GM19035 (cell line): ENCODE results near the gene IFI16.

ENCODE experiments used
- ATAC-seq: cut with Tn5 transposase; IDR thresholded peaks from one replicate; pipeline ENCODE4 v1.9.1; 2021; ENCODE audit not compliant: unreplicated experiment

The IFI16 gene

DNA sequence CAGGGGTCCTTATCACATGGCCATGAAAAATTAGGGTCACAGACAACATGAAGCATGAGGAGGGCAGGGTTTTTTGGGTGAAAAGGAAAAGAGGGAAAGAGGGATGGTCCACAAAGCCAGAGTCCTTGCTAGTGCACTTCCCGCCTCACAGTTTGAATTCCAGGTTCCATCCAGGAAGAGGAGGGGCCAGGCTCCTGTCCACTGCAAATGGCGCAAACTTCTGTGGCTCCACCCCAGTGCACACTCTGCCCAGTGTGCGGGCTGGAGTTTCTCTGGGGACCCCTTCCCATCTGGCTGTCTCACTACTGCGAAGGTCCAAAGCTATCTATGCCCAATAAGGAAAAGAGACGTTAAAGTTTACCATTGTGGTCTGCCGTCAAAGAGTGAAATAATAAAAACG, 49.0 kb downstream of the IFI16 start:
- no peak for ATAC-seq

DNA sequence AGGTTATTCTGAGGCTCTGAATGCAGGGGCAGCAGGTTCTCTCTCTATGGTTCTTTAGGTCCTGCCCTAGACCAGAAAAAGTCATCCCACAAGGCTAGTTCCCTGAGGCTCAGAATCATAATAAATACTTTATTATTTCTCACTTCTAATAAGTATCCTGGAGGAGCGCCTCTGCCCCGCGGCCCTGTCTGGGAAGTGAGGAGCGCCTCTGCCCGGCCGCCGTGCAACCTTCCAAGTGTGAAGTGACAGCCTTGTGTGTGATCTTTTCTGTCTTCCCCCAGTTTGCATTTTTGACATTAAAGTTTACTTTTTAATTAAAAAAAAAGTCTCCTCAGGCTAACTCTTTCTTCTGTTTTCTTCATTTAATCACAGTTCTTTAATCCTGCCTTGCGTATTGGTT, 55.4 kb downstream of the IFI16 start:
- ATAC-seq = no peak

DNA sequence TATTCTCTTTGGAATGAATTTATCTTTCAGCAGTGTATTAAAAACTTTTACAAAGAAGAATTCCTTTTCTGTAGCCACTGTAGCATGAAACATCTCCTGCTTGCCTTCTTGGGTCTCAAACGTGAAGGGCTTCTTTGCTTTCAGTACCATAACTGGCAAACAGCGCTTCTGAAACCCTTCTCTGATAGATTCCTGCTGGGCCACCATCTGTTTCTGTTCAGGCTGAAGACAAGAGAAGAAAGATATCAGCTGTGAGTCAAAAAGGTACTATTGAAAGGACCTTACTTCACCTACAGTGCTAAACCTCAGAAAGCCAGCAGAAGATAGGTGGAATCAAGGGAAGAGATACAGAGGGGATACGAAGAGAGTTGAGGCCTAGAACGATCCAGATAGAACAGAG, 56.4 kb downstream of the IFI16 start:
- ATAC-seq = no peak

DNA sequence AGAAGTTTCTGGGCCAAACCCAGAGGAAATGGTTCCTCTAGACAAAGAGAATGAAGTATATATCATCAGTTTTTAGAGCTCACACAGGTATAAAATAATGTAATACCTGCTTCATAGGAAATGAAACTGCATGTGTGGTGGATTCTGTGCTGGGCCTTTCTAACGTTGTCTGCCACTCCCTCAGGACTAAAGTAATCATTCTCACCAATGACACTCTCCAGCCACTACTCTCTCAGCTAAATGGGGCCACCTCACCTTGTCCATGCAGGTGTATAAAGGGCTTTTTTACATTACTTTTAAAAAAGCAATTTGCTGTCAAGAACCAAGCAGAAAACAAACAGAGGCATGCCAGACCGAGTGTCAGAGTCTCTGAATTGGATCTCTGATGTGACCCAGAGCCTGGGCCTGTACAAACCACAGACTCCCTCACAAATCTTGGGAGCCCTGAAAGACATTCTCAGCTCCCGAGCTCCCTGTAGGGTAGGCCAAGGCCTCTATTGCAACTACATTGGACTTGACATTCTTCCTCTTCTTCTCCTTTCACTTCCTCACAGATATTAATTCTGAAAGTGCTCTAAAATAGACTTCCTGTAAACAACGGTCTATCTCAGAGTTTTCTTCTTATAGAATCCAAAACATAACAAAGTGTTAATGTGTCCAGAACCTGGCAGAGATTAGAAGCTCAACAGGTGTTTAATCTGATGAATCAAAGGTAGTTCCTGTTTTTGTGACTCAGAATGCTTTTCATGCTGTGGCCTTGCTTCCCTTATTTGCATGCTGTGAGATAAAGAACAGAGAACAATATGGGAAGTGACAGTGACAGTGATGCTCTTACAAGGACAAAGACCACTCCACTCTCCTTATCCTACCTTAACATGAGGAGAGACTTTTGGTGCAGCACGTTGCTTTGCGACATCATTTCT, 58.3 kb downstream of the IFI16 start:
- ATAC-seq = peak; percentile 88

DNA sequence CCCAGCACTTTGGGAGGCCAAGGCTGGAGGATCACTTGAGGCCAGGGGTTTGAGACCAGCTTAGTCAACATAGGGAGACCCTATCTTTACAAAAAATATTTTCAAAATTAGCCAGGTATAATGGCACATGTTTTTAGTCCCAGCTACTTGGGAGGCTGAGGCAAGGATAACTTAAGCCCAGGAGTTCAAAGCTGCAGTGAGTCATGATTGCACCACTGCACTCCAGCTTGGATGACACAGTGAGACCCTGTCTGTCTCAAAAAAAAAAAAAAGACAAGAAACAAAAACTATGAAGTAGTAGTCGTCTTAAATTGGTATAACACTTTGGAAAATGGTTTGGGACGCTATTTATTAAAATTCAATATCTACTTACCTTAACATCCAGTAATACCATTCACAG, 59.2 kb downstream of the IFI16 start:
- no peak for ATAC-seq

DNA sequence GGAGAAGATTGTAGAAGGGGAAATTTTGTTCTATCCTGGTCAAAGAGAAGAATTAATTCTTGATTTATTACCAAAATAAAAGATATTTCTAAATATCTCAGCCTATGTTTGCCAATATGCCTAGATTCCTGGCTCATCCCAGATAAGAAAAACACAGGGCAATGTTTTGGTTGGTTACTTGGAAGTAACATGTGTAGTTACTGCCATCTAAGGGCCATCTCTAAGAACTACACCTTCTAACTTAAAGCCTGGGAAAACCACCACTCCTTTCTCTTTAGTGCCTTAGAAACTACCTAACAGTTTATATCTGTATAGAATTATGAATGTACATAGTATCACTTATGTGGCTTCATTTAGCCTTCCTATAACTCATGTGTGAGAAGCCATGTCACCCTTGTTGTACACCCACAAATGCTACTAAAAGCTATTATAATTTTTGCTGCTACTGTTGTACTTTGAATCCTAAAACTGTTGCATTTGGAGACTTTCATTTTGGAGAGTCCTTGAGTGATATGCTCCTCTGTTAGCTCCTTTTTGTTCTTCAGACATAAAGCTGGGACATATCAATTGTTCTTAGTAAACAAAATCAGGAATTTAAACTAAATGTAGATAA, 62.4 kb downstream of the IFI16 start:
- ATAC-seq = no peak

DNA sequence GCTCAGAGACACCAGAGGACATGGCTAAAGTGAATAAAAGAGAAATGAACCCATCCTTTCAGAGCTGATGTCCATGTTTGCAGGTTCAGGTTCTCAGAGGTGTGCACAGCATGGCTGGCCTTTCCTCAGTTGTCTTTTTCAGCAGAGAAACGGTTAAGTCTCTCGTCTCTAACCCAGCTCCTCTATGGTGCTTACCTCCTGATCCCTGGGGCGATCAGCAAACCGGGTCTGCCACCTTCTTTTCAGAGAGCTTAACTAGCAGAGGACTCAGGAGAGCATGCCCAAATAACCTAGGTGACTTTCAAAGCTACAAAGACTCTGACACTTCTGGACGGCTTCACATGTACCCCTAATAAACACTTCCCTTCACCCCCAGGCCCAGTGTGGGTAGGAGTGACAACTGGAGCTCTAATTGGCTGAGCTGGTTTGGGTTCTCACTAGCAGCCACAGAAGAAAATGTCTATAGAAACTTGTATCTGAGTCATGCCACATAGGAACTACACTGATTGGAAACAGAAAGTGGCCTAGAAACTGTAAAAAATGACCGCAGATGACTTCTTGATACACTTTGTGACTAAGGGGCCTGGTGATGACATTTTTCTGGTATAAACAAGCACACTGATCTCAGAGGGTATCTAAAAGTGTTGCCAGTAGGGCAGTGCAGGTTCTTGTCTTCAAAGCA, 66.9 kb downstream of the IFI16 start, which contains the start of gene AIM2:
Gene AIM2 (minus strand): TSS at position 329 of the 682 bp plus-strand sequence. CDS start 3,267 bp downstream, outside the sequence.
- ATAC-seq = peak; percentile 85

DNA sequence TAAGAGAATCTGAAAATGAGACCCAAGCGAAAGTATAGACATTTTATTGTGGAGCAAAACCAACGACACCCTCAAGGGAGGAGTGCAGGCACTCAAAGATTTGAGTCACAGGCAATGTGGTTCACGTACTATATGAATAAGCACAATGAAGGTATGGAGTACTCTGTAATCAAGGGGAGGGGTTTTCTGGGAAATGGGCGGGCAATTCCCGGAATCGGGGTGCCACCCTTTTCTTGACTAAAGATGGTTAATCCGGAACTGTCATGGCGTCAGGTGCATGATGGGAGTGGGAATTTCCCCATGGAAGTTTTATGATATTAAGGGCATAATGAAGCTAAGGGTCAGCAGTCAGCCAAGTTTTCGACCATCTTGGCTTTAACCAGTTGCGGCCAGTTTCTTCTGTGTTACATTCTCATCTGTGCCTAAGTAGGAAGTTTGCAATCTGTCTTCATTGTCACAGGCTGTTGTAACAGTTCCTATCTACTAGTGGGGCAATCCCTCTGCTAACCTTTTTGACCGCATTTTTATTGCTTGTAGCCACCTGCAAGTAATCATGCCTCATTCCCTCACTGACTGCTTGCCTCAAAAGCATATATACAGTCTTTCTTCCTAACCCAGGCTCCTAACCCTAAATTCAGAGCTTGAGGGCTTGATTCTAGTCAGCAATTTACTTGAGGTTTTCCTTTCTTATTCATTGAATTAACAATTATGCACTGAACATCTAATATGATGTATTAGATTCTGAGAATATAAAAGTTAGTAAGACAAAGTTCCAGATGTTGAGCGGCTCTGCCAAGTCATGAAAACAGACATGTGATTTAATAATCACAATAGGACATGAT, 67.6 kb downstream of the IFI16 start:
- ATAC-seq = peak; percentile 69

DNA sequence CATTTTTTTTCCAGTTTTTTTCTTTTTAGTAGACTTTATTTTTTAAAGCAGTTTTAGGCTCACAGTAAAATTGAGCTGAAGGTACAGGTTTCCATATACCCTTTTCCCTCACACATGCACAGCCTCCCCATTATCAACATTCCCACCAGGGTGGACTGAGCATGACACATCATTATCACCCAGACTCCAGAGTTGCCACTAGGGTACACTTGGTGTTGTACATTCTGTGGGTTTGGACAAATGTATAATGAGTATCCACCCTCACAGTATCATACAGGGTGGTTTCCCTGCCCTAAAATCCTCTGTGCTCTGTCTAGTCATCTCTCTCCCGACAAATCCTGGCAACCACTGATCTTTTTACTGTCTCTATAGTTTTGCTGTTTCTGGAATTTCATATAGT, 69.8 kb downstream of the IFI16 start:
- no peak for ATAC-seq

DNA sequence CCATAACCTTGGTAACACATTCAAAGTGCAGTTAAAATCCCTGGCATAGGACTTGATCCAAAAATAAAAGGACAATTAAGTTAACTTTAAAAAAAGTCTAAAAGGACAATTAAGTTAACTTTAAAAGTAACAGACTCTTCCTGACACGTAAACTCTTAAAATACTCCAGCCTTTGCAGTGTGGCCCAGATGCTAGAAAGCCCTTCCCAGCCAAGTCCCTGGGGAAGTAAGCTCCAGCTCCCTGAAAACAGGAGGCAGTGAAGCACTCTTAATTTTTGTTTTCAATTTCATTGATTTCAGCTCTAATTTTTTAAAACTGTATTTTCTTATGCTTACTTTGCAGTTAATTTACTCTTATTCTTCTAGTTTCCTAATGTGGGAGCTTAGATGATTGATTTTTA, 71.9 kb downstream of the IFI16 start:
- ATAC-seq = no peak

DNA sequence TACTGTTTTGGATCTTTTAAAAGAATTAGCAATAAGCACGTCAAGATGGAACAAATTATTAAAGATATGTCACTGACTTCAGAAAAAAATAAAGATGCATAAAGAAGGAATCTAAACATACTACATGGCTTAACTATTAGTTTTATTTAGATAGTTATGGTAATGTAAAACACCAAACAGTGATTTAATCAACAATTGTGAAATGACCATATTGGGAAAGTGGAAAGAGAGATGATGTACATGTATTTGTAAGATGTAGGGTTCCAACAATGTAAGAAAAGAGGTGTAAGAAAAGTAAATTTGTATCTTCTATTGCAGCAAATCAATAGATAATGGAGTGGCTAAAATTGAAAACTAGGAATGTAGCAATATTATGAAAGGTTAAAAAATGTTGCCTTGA, 73.3 kb downstream of the IFI16 start:
- no peak for ATAC-seq

DNA sequence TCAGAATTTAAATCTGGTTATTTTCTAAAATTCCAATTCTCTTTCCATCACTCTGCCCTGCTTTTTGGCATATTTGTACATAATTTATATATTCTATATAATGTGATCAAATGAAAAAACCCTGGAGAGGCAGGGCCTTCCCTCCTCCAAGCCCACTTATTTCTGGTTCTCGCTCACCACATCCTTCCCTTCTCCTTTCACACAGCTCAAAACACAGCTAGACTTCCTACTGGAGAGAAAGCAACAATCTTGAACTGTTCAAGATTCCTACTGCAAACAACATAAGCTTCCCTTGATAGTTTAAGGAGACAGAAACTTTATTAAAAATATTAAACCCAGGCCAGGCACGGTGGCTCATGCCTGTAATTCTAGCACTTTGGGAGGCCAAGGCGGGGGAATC, 74.4 kb downstream of the IFI16 start:
- no peak for ATAC-seq

DNA sequence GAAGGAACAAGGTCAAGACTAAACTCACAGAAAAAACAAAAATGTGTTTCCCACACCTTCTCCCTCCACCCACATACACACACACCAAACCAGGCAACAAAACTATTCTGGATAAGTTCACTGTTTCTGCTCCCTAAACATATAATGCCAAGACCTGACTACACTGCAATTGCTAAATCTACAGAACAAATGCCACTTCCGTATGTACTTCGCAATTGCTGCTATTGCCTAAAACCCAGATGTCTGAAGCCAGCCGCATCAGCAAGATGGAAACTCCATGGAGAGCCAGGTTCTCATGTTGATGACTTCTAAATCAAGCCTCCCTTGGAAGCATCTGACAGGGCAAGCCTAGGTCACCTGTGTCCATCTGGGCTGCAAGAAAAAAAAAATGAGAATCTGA, 75.2 kb downstream of the IFI16 start:
- no peak for ATAC-seq

DNA sequence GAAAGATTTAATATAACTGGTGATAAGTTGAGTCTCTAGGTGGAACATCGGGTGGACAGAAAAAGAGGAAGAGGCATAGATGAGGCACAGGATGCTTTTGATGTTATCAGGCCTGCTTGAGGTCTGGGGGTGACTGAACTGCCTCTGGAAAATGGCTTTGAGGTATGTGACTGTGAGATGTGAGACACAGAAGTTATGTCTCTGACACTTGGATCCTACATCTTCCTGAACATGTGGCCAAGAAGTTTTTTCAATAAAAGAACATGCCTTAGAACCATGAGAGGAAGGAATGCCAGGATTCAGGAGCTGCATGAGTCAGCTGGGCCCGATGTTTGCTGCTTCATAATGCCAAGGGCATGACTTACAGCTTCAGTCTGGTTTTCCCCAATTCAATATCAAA, 78.3 kb downstream of the IFI16 start:
- ATAC-seq = no peak

DNA sequence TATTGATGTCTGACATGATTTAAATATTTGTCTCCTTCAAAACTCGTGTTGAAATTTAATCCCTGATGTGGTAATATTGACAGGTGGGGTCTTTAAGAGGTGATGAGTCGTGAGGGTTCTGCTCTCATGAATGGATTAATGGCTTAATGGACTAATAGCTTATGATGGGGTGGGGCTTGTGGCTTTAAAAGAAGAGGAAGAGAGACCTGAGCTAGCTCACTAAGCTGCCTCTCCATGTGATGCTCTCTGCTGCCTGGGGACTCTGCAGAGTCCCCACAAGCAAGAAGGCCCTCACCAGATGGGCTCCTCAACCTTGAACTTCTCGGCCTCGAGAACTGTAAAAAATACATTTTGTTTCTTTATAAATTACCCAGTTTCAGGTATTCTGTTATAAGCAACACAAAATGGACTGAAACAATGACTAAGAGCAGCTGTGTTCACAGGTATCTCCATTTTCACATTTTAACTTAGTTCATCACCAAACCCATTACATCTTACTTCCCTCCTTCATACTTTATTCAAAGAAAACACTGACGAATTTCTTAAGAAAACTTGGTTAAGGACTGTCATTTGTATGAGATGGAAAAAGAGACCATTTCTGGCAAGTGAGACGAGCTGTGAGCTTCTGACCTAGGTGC, 79.0 kb downstream of the IFI16 start:
- ATAC-seq = no peak

DNA sequence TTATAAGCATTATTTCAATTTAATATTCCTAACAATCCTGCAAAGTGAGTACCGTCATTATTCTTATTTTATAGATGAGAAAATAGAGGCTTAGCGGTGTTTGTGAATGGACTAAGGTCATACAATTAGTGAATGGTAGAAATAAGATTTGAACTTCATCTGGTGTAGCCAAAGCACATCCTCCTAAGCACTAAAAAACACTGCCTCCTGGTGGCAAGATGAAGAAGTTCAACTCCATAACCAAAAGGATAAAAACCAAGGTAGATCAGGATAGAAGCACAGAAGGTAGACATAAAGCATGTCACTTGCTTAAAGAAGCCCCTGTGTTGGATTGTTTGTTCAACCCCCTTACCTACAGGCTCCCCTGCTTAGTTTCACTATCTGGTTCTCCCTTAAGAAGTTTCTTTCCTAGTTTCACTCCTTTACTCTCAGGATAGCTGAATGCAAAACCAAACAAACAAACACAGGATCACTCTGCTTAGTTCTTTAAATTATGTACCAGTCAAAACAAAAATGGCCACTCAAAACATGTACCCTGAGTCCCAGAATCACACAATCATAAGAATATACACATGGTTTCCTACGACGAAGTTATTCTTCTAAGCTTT, 79.6 kb downstream of the IFI16 start:
- peak; percentile 65 for ATAC-seq

DNA sequence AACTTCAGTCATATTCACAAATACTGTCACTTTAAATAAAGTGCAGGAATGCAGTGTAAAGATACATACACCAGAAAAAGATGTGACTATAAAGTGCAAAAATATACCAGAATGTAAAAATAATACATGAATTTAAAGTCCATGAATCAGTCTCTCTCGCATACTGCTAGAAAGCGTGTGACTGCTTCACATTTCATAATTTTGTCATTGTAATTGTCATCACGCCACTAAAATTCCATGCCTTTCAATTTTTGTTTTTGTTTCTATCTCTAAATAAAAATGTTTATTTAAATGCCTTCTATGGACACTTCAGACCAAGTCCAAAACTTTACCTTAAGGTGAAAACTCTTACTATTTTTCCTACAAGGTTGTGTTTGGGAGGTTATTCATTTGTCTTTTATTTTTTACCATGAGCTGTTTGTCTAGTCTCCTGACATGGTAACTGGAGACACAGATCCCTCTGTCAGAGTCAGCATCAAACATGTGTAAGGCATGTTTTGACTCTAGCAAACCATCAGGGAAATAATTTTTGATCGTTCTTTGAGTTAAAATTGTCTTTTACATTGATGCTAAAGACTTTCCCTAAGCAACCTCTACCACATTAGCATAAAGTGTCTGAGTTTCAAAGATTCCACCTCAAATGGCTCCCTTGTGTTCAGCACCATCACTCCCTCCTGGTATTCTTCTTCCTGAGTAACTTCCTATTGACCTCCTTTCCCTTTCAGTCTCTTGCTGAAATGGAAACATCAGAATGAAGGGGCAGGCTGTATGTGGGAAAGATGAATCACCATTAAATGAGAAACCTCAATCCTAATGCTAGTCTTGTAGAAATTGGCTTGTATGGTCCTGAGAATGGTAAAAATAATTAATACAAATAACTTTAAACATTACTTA, 80.8 kb downstream of the IFI16 start:
- ATAC-seq = no peak

DNA sequence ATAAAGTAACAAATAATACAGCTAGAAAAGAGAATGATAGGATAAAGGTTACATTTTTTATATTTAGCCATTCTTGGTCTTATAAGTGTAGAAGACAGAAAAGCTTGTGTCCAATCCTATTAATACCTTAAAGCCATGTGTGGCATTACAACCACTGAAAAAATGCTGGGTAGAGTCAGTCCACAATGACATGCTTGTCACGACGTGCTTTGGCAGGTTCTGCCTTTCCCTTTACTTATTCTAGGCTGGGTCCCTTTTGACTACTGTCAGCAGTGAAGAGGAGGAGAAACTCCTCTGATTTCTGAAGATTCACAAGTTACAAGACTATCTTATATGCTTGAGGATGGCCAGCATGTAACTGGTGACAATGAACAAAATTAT, 81.5 kb downstream of the IFI16 start:
- no peak for ATAC-seq

DNA sequence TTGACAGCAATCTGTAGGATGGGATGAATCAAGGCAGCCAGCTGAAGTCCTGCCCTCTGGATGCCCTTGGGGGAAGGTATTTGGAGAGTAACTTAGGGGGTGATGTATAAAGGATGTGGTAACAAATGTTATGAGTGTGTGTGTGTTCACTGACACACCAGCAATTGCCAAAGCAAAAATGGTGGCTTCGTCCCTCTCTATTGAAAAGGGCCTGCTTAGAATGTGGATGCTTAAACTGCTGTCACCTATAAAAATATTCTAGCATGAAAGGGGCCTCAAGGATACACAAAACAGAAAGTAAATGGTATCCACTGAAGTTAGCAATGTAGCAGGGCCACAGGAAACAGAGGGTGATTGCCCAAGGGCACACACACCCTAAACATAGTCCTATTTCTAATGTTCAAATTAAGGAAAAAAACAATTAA, 81.9 kb downstream of the IFI16 start:
- no peak for ATAC-seq
